ENCODE data around the gene BUD31.

- TF ChIP-seq EP300 (IDR thresholded peaks at IDR 0.05; ENCODE audit: borderline replicate concordance in 1 of 2, low read depth in 2 of 2, low read length in 2 of 2): no peak
- TF ChIP-seq, protein P1, sequence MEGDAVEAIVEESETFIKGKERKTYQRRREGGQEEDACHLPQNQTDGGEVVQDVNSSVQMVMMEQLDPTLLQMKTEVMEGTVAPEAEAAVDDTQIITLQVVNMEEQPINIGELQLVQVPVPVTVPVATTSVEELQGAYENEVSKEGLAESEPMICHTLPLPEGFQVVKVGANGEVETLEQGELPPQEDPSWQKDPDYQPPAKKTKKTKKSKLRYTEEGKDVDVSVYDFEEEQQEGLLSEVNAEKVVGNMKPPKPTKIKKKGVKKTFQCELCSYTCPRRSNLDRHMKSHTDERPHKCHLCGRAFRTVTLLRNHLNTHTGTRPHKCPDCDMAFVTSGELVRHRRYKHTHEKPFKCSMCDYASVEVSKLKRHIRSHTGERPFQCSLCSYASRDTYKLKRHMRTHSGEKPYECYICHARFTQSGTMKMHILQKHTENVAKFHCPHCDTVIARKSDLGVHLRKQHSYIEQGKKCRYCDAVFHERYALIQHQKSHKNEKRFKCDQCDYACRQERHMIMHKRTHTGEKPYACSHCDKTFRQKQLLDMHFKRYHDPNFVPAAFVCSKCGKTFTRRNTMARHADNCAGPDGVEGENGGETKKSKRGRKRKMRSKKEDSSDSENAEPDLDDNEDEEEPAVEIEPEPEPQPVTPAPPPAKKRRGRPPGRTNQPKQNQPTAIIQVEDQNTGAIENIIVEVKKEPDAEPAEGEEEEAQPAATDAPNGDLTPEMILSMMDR (IDR thresholded peaks at IDR 0.05; ENCODE audit: control extremely low read depth in 1 of 3, insufficient read depth in 1 of 3, low read depth in 1 of 3, low read length in 3 of 3): no peak
These were observed 27.1 kb upstream of the BUD31 start for GRCh38 chr7:99381664-99382075.
